HG03457 (cell line): ENCODE measurements around the gene FBXO30.

Source experiments
- ATAC-seq: cut with Tn5 transposase; IDR thresholded peaks from one replicate; pipeline ENCODE4 v1.9.1; 2021; ENCODE audit warnings: moderate number of reproducible peaks; ENCODE audit not compliant: unreplicated experiment

The FBXO30 gene, protein sequence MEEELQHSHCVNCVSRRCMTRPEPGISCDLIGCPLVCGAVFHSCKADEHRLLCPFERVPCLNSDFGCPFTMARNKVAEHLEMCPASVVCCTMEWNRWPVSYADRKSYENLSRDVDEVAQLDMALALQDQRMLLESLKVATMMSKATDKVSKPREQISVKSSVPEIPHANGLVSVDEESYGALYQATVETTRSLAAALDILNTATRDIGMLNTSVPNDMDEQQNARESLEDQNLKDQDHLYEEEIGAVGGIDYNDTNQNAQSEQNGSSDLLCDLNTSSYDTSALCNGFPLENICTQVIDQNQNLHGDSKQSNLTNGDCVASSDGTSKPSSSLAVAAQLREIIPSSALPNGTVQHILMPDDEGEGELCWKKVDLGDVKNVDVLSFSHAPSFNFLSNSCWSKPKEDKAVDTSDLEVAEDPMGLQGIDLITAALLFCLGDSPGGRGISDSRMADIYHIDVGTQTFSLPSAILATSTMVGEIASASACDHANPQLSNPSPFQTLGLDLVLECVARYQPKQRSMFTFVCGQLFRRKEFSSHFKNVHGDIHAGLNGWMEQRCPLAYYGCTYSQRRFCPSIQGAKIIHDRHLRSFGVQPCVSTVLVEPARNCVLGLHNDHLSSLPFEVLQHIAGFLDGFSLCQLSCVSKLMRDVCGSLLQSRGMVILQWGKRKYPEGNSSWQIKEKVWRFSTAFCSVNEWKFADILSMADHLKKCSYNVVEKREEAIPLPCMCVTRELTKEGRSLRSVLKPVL

DNA sequence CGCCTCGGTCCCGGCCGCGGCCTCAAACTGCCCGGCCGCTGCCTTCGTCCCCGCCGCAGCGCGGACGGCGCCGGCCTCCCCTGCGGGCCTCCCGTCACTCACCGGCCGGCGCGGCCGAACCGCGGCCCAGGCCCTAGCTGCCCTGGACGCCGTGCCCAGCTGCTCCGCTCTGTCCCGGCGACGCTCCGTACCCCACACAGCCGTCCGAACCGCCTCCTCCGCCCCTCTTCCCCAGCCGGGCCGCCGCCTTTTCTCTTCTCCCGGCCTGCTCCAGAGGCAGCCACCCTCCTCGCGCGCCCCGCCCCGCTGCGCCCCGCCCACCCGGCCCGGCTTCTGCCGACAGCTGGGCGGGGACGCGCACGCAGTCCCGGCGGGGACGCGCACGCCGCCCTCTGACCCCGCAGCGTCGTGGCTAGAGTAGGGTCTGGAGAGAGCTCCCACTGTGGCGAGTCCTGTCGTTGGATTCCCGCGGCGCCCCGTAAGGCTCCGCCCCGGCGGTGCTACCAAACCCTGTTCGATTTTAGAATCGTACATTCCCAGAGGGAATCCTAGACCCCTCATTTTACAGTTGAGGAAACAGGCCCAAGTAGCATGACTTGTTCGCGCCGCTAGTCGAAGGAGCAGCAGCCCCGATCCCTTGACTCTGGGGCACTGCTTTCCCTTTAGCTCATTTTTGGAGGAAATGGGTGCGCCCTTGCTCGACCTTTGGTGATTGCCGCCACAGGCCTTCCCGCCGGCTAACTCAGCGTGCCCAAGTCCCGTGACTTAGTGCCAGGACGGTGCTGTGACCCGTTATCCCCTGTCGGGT, at the start of gene FBXO30:
TSS of gene FBXO30 (minus strand) at position 295 of the 808 bp plus-strand sequence. CDS start 8,390 bp downstream, outside the sequence.
- peak; percentile 64 for ATAC-seq

- peak; percentile 38 for ATAC-seq
Observed at GRCh38 chr6:145863988-145864616, 49.5 kb upstream of the FBXO30 start.

DNA sequence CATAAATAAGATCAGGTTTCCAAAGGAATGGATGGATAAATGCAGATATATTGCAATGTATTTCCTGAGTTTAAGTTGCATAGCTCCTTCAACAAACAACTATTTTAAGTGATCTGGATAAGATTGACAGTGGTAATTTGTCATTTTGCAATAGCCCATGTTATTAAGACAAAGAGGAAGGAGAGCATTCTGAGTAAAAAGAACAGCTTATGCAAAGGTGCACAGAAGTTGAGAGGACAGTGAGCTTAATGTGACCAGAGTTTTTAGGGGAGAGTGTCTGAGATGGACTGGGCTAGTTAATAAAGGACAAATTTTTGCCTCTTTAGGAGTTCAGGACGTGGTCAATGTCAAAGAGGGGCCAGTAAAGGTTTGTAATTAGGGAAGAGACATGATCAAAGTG, 48.8 kb upstream of the FBXO30 start:
- no peak for ATAC-seq

DNA sequence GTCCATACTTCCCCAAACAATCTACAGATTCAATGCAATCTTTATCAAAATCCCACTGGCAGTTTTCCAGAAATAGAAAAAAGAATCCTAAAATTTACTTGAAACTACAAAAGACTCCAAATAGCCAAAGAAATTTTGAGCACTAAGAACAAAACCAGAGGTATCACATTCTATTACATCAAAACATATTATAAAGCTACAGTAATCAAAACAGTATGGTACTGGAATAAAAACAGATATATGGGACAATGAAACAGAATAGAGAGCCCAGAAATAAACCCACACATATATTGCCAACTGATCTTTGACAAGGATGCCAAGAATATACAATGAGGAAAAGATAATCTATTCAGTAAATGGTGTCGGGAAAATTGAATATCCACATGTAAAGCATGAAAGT, 46.0 kb upstream of the FBXO30 start:
- no peak for ATAC-seq

DNA sequence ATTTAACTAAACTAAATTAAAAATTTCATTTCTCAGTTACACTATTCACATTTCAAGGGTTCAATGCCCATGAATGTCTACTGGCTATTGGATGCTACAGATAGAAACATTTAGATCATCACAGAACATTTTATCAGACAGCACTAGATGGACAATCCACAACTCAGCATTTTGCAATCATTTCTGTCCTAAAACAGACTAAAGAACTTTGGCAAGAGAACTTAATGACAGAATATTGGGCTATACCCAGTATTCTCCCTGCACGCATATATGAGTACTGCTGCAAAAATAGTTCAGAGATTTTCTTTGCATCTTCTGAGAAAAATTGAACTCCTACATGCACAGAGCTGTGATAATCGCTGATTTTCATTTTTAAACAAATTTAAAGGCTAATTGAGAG, 36.1 kb upstream of the FBXO30 start:
- no peak for ATAC-seq

GRCh38 chr6:145848541-145848940, 33.9 kb upstream of the FBXO30 start:
- no peak for ATAC-seq

DNA sequence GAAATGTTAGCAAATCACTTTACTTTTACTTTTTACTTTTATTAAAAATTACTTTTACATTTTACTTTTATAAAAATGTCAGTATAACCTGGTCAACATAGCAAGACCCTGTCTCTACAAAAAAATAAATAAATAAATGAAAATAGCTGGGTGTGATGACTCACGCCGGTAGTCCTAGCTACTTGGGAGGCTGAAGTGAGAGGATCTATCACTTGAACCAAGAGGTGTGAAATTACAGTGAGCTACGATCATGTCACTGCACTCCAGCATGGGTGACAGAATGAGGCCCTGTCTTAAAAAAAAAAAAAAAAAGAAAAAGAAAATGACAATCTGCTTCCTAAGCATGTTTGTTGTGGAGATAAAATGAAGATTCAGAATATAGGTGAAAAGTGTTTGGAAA, 31.0 kb upstream of the FBXO30 start:
- ATAC-seq, result no peak

DNA sequence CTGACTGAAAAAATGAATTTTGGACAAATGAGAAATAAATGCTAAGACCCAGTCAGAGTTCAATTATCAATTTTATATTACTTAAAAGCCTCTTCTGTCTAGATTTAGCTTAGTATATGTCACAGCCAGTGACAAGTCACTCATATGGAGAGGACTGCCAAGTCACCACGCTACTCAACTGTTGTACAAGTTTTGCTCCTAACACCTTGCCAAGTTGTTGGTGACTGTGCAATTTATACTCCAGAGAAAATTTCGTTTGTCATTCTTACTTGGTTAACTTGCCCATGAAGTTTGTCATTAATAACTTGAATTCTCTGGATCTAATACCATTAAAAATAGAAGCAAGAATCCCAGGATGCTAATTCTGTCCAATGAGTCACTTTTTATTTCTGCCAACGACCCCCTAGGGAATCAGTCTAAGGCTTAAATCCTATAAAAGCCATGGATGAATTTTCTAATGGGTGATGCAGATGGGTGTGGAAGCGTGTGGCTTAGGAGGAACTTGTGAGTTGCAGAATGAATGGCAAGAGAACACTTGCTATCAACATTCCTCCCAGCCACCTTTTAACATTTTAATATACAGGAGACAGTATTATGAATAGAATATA, 30.4 kb upstream of the FBXO30 start:
- no peak for ATAC-seq

- ATAC-seq, result no peak
Observed at GRCh38 chr6:145842693-145843546, 28.3 kb upstream of the FBXO30 start.

DNA sequence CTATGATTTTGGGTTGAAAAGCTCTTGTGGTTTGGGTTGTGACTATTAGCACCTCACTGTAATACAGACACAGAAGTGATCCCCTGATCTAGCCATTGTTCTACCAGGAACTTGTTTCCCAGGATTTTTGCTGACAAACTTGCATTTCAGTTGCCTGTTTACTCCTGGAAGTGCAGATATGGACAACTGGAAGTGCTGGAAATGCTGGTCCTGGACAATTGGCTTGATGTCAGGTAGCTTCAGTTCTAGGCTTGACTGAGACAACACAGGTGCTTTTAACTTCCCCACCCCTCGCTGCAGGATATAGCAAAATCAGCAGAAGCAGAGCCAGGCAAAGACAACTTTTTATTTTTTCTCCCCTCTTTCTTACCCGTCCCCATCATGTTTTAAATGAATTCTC, 27.1 kb upstream of the FBXO30 start:
- no peak for ATAC-seq

DNA sequence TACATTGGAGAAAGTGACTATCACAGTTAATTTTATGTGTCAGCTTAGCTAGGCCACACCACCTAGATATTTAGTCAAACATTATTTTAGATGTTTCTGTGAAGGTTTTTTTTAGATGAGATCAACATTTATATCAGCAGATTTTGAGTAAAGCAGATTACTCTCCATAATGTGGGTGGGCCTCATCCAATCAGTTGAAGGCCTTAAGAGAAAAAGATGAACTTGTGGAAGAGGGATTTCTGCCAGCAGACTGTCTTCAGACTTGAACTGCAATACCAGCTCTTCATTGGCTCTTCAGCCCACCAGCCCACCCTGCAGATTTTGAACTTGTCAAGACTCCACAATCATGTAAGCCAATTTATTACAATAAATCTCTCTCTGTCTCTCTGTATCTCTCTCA, 25.1 kb upstream of the FBXO30 start:
- ATAC-seq, result no peak

DNA sequence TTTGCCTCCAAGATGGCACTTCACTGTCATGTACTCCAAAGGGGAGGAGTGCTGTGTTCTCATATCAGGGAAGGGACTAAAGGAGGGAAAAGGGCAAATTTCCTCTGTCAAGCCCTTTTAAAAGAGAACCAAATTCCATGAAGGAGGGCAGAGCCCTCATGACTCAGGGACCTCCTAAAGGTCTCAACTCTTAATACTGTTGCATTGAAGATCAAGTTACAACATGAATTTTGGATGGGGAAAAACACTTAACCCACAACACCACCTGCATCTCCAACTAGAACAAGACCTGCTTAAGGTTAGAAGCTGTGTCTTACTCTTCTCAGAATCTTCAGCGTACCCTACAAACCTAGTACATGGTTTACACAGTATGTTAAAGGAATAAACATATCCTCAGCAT, 23.7 kb upstream of the FBXO30 start:
- no peak for ATAC-seq

GRCh38 chr6:145836772-145837171, 22.2 kb upstream of the FBXO30 start:
- ATAC-seq, result no peak

DNA sequence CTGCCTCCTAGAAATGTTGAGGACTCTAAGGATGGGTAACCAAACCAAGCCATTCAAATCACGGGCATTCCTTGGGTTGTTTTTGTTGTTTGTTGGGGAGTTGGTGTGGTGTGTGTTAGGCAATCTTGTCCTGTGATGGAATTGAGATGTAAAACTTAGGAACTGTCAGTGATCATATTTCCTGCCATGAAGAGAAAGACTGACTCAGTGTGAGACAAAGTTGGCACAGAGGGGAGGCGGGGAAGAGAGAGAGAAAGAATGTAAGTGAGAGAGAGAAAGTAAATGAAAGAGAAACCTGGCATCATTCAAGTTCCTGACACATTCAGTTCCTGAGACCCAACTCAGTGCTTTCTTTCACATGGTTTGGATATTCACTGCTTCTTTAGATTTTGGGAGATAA, 21.6 kb upstream of the FBXO30 start:
- ATAC-seq, result no peak

DNA sequence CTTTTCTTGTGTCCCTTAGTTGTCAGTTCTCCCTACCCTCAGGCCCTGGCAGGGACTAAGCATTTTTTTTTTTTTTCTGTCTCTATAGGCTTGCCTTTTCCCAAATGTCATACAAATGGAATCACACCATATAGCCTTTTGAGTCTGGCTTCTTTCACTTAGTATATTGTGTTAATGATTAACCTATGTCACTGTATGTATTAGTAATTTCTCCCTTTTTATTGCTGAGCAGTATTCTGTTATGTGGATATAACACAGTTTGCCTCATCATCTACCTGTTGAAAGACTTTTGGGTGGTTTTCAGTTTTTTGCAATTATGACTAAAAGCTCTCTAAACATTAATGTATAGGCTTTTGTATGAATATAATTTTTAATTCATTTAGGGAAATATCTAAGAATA, 16.0 kb upstream of the FBXO30 start:
- ATAC-seq, result no peak

- ATAC-seq, result no peak
Observed at GRCh38 chr6:145829950-145830349, 15.4 kb upstream of the FBXO30 start.

DNA sequence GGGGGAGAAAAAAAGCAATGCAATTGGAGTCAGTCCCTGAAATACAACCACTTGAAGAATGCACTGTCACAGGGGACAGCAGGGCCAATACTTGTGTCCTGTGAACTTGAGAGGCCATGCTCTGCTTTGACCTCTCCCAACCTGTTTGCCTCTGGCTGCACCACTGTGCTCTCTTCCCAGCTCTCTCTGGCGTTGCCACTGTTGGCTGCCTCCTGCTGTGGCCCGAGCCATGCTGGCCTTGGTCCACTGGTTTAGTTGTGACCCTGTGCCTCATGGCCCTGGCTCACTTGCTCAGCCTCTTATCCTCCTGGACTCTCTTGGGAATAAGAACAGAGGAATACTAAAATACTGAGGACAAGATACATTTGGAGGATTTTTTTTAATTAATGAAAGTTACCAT, 14.5 kb upstream of the FBXO30 start:
- ATAC-seq, result no peak

GRCh38 chr6:145824344-145824743, 9.7 kb upstream of the FBXO30 start:
- no peak for ATAC-seq

DNA sequence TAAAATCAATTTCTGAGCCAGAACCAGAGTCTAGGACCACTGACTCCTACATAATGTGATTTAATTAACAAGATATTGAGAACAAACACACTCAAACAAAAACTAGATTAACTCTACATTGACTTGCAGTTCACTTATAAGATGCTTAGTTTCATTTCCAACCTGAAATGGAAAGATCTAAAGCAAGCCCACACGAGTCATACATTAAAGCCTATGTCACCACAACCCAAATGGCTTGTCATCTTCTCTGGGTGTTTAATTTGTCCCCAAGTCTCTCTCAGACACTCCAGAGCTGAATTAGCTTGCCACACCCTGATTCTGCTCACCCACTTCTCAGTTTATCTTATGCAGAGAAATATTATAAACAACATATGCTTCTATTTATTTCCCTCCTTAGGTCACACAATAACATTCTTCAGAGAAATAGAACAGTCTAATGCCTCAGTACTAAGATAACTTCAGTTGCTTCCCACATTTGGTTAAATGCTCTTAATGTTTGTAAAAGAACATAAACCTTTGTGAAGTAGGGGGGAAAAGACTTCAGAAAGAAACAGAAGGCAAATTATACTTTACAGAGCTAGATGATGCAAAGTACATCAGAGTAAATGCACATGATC, 8.8 kb upstream of the FBXO30 start:
- ATAC-seq, result no peak
